Neural cell (in vitro differentiated cells): ENCODE data around the gene GINS2. TPM values are rescaled to one million over a fixed set of nuclear protein-coding genes. Genes with fewer than 3 reads are reported as not detected.
A peak's percentile ranks its signal among the peaks of the same experiment; 100 is the strongest.

Experiments used
- H2AFZ ChIP-seq: fragments of 200-600, 300-800 bp; sonication (generic), shearing (Covaris generic); 2 replicates; pipeline ENCODE4 v1.6.0; 2014; ENCODE audit warnings: low read depth, mild to moderate bottlenecking, antibody characterized with exemption, low read length, moderate library complexity
- H3F3A ChIP-seq: fragments of 200-600 bp; shearing (Covaris generic); 2 replicates; pipeline ENCODE4 v1.6.1; 2016; ENCODE audit warnings: mild to moderate bottlenecking, moderate library complexity, mixed read lengths, antibody characterized with exemption, low read length; ENCODE audit not compliant: insufficient read depth, poor library complexity, severe bottlenecking
- H3K27ac ChIP-seq: fragments of 200-600, 300-800 bp; sonication (generic), shearing (Covaris generic); 2 replicates; pipeline ENCODE4 v1.5.1; 2014; ENCODE audit warnings: mild to moderate bottlenecking, low read length, moderate library complexity
- H3K27me3 ChIP-seq: fragments of 300-800, 200-600 bp; sonication (generic), shearing (Covaris generic); 2 replicates; pipeline ENCODE4 v1.6.0; 2014; ENCODE audit warnings: mild to moderate bottlenecking, low read depth, low read length, moderate library complexity; ENCODE audit not compliant: insufficient read depth
- H3K36me3 ChIP-seq: fragments of 300-800, 200-600 bp; sonication (generic), shearing (Covaris generic); 2 replicates; pipeline ENCODE4 v1.5.1; 2014; ENCODE audit warnings: mild to moderate bottlenecking, antibody characterized with exemption, low read length, moderate library complexity; ENCODE audit not compliant: insufficient read depth
- H3K4me2 ChIP-seq: fragments of 300-800, 200-600 bp; sonication (generic), shearing (Covaris generic); 2 replicates; pipeline ENCODE4 v1.6.0; 2014; ENCODE audit warnings: mild to moderate bottlenecking, low read length
- H3K4me3 ChIP-seq: fragments of 300-800, 200-600 bp; sonication (generic), shearing (Covaris generic); 2 replicates; pipeline ENCODE4 v1.5.1; 2014; ENCODE audit warnings: mild to moderate bottlenecking, low read length, moderate library complexity
- H3K79me2 ChIP-seq: fragments of 200-600 bp; shearing (Covaris generic); replicated peaks from 2 replicates; pipeline ENCODE4 v1.6.0; 2014; ENCODE audit warnings: mild to moderate bottlenecking, low read length, moderate library complexity; ENCODE audit not compliant: insufficient read depth
- H3K9ac ChIP-seq: fragments of 300-800, 200-600 bp; sonication (generic), shearing (Covaris generic); 2 replicates; pipeline ENCODE4 v1.6.1; 2016; ENCODE audit warnings: mild to moderate bottlenecking, low read length, mixed read lengths
- H3K9me2 ChIP-seq: fragments of 200-600 bp; shearing (Covaris generic); 2 replicates; pipeline ENCODE4 v1.6.1; 2016; ENCODE audit warnings: mild to moderate bottlenecking, low read length, mixed read lengths; ENCODE audit not compliant: insufficient read depth
- H3K9me3 ChIP-seq: fragments of 200-600, 300-800 bp; sonication (generic), shearing (Covaris generic); 2 replicates; pipeline ENCODE4 v1.6.1; 2016; ENCODE audit warnings: mild to moderate bottlenecking, mixed run types, low read length, moderate library complexity, mixed read lengths
- H4K20me1 ChIP-seq: fragments of 200-600 bp; shearing (Covaris generic); 2 replicates; pipeline ENCODE4 v1.6.1; 2016; ENCODE audit warnings: mild to moderate bottlenecking, mixed run types; ENCODE audit not compliant: insufficient read depth
- EP300 ChIP-seq: fragments of 450-650 bp; conservative IDR thresholded peaks from 2 replicates; pipeline ENCODE4 v1.6.1; 2014; ENCODE audit warnings: antibody characterized with exemption, mild to moderate bottlenecking, moderate library complexity; ENCODE audit not compliant: poor library complexity, severe bottlenecking
- EZH2 ChIP-seq: fragments of 200-600, 300-800 bp; shearing (Covaris generic), sonication (generic); IDR thresholded peaks from 2 replicates; pipeline ENCODE4 v1.6.1; 2014; ENCODE audit warnings: antibody characterized with exemption, low read length, borderline replicate concordance, mild to moderate bottlenecking; ENCODE audit not compliant: insufficient read depth, poor library complexity, severe bottlenecking
- MXI1 ChIP-seq: fragments of 450-650 bp; conservative IDR thresholded peaks from 2 replicates; pipeline ENCODE4 v1.6.1; 2014; ENCODE audit warnings: antibody characterized with exemption, mild to moderate bottlenecking; ENCODE audit not compliant: poor library complexity, severe bottlenecking
- POLR2AphosphoS5 ChIP-seq: IDR thresholded peaks from 2 replicates; pipeline ENCODE4 v1.6.1; 2012
- RAD21 ChIP-seq: fragments of 450-650 bp; conservative IDR thresholded peaks from 2 replicates; pipeline ENCODE4 v1.6.1; 2014; ENCODE audit warnings: antibody characterized with exemption, mild to moderate bottlenecking, moderate library complexity
- SMC3 ChIP-seq: fragments of 450-650 bp; conservative IDR thresholded peaks from 2 replicates; pipeline ENCODE4 v1.6.1; 2014; ENCODE audit warnings: antibody characterized with exemption, mild to moderate bottlenecking, moderate library complexity; ENCODE audit not compliant: poor library complexity
- TAF1 ChIP-seq: IDR thresholded peaks from 2 replicates; pipeline ENCODE4 v1.6.1; 2012; ENCODE audit warnings: low read depth
- polyA plus RNA-seq: library from polyadenylated mRNA; depleted of rRNA; stranded (reverse); fragments of >200 nt; gene quantifications from 2 replicates; pipeline ENCODE4 v1.2.3, GENCODE V29; 2014
- TF ChIP-seq, protein P1 (sequence below): IDR thresholded peaks from 2 replicates; pipeline ENCODE4 v1.6.1; 2012; ENCODE audit warnings: borderline replicate concordance
- TF ChIP-seq, protein P2 (sequence below): fragments of 450-650 bp; IDR thresholded peaks from 2 replicates; pipeline ENCODE4 v1.5.1; 2014; ENCODE audit warnings: antibody characterized with exemption, mild to moderate bottlenecking, moderate library complexity; ENCODE audit not compliant: poor library complexity, severe bottlenecking

The GINS2 gene
- polyA plus RNA-seq, 1 donor from 2014 or later, result 9.2 TPM

DNA sequence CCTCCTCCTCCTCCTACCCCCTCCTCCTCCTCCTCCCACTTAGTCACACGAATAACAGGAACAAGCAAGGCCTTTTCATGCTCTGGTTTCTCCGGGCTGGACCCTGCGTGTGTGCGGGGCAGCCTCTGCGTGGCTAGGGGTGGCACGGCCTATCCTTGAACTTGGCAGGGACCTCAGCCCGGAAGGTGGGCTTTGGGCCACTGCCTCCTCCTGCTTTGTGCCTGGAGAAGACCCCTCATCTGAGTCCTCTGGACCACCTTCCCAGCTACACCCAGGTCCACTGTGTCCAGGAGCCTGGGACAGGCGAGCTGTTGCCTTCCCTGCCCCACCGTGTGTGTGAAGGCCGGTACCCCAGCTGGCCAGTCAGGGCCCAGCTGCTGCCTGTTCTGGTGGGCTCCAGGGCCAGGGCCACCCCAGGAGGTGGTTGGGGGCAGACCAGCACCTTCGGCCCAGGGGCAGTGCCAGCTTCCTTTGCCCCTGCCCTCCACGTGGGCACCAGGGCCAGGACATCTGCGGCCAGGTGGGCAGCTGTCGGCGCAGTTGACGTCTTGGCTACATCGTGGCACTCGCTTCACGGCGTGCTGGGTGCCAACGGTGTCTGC is 35.4 kb downstream of the GINS2 start:
- no peak overlapping the region for H3K4me3 ChIP-seq
- TF ChIP-seq, protein P1, sequence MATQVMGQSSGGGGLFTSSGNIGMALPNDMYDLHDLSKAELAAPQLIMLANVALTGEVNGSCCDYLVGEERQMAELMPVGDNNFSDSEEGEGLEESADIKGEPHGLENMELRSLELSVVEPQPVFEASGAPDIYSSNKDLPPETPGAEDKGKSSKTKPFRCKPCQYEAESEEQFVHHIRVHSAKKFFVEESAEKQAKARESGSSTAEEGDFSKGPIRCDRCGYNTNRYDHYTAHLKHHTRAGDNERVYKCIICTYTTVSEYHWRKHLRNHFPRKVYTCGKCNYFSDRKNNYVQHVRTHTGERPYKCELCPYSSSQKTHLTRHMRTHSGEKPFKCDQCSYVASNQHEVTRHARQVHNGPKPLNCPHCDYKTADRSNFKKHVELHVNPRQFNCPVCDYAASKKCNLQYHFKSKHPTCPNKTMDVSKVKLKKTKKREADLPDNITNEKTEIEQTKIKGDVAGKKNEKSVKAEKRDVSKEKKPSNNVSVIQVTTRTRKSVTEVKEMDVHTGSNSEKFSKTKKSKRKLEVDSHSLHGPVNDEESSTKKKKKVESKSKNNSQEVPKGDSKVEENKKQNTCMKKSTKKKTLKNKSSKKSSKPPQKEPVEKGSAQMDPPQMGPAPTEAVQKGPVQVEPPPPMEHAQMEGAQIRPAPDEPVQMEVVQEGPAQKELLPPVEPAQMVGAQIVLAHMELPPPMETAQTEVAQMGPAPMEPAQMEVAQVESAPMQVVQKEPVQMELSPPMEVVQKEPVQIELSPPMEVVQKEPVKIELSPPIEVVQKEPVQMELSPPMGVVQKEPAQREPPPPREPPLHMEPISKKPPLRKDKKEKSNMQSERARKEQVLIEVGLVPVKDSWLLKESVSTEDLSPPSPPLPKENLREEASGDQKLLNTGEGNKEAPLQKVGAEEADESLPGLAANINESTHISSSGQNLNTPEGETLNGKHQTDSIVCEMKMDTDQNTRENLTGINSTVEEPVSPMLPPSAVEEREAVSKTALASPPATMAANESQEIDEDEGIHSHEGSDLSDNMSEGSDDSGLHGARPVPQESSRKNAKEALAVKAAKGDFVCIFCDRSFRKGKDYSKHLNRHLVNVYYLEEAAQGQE, result no peak
- H3K9ac ChIP-seq, result no peak overlapping the region
- no peaks in the 10 kb centered on the region for H3K36me3 ChIP-seq
- peak overlapping the region; percentile 1 for H3K27ac ChIP-seq
- H3K4me2 ChIP-seq, result no peak overlapping the region
- no peak overlapping the region for H2AFZ ChIP-seq
- no peaks in the 10 kb centered on the region for H3K79me2 ChIP-seq
- H4K20me1 ChIP-seq, result no peaks in the 10 kb centered on the region
- H3K9me2 ChIP-seq, result no peaks in the 10 kb centered on the region
- no peaks in the 10 kb centered on the region for H3F3A ChIP-seq
- no peaks in the 10 kb centered on the region for H3K27me3 ChIP-seq
- H3K9me3 ChIP-seq, result no peaks in the 10 kb centered on the region

DNA sequence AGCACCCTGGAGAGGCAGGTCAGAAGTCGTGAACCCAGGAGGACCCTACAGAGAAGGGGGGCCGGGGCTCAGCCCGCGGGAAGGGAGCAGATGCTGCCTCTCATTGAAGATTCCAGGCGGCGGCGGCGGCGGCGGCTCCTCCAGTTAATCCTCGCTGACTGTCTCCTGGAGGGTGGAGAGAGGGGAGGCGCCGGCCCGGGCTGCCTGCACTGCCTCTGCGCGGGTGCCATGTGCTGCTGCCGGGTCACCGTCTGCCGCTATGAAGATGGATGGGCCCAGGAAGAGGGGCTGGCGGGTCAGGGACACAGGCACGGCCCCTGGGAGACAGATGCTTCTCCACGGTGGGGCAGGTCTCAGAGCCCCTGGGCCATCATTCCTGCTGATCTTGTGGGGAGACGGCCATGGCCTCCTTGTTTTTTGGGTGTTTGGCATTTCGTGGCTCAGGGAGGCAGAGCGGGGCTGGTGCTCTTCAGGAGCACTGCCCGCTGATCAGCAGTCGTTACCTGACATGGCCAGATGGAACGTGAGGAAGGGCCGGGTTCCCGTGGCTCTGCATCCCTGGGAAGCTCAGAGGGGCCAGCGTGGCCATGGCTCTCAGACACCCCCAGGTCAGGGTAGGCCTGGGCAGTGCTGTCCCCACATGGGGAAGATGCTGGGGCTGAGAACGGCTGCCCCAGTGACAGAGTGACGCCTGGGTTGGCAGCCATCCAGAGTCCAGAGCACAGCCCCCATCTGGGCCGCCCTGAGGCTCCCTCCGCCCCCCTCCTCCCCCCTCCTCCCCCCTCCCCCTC is 36.1 kb downstream of the GINS2 start:
- Histone ChIP-seq H3K9me2 (no peaks in the 10 kb centered on the region), H3K27ac (no peak overlapping the region), H3K9me3 (no peaks in the 10 kb centered on the region), H3K36me3 (no peaks in the 10 kb centered on the region), H4K20me1 (no peaks in the 10 kb centered on the region), H3K4me2 (no peak overlapping the region), H2AFZ (no peak overlapping the region), H3K79me2 (no peaks in the 10 kb centered on the region), H3F3A (no peaks in the 10 kb centered on the region), H3K4me3 (no peak overlapping the region), H3K27me3 (no peaks in the 10 kb centered on the region), H3K9ac (no peak overlapping the region)
- TF ChIP-seq, protein P1, result no peak
- TF ChIP-seq TAF1, result no peak
- TF ChIP-seq SMC3, result no peak
- TF ChIP-seq EP300, result no peak
- no peak for TF ChIP-seq RAD21
- TF ChIP-seq, protein P2, sequence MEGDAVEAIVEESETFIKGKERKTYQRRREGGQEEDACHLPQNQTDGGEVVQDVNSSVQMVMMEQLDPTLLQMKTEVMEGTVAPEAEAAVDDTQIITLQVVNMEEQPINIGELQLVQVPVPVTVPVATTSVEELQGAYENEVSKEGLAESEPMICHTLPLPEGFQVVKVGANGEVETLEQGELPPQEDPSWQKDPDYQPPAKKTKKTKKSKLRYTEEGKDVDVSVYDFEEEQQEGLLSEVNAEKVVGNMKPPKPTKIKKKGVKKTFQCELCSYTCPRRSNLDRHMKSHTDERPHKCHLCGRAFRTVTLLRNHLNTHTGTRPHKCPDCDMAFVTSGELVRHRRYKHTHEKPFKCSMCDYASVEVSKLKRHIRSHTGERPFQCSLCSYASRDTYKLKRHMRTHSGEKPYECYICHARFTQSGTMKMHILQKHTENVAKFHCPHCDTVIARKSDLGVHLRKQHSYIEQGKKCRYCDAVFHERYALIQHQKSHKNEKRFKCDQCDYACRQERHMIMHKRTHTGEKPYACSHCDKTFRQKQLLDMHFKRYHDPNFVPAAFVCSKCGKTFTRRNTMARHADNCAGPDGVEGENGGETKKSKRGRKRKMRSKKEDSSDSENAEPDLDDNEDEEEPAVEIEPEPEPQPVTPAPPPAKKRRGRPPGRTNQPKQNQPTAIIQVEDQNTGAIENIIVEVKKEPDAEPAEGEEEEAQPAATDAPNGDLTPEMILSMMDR, result no peak
- TF ChIP-seq MXI1, result no peak
- TF ChIP-seq EZH2, result no peak
- TF ChIP-seq POLR2AphosphoS5, result no peak
